GM13976 (cell line): ENCODE measurements around the gene PACSIN1.

Experiments used
- DNase-seq: peaks from one replicate; pipeline ENCODE4 v3.0.0; 2012; ENCODE audit warnings: low spot score
- CTCF ChIP-seq: IDR thresholded peaks from 2 replicates; pipeline ENCODE4 v1.5.1; 2012; ENCODE audit warnings: borderline replicate concordance, mild to moderate bottlenecking; ENCODE audit not compliant: insufficient read depth; ENCODE audit errors: extremely low read depth, missing control alignments, control extremely low read depth
- in situ Hi-C: fragments of 300-500 bp; cut with MboI; formaldehyde crosslinking; loops from one replicate; pipeline ENCODE4 v1.12.0; 2022; ENCODE audit warnings: low sequenced_read_pairs, mixed read lengths, inconsistent platforms; ENCODE audit not compliant: unreplicated experiment

The PACSIN1 gene

GRCh38 chr6:34556493-34556892 is 90.6 kb downstream of the PACSIN1 start:
- in situ Hi-C loops, result no loop called here

GRCh38 chr6:34557228-34557627 is 91.4 kb downstream of the PACSIN1 start:
- in situ Hi-C loops, result no loop called here
- no peak for DNase-seq

More at GRCh38 chr6:34556493-34556892, 90.6 kb downstream of the PACSIN1 start:
- no peak for TF ChIP-seq CTCF
- no peak for DNase-seq

GRCh38 chr6:34558172-34558714 is 92.4 kb downstream of the PACSIN1 start:
- no peak for DNase-seq
- TF ChIP-seq CTCF, result no peak
- in situ Hi-C loops, result no loop called here

More at GRCh38 chr6:34557228-34557627, 91.4 kb downstream of the PACSIN1 start:
- TF ChIP-seq CTCF, result no peak

GRCh38 chr6:34559651-34560365 is 93.9 kb downstream of the PACSIN1 start:
- no peak for TF ChIP-seq CTCF
- no peak for DNase-seq
- in situ Hi-C loops, result no loop called here

GRCh38 chr6:34560366-34561226 is 94.7 kb downstream of the PACSIN1 start:
- DNase-seq, result no peak
- TF ChIP-seq CTCF, result no peak
- in situ Hi-C loops, result no loop called here

- DNase-seq, result no peak
- no peak for TF ChIP-seq CTCF
- in situ Hi-C loops, result no loop called here
Measured at GRCh38 chr6:34561227-34561530, 95.3 kb downstream of the PACSIN1 start.
